GM12891 (cell line): Measurements from ENCODE around the gene POLG2.

Source experiments
- POLR2A ChIP-seq: IDR thresholded peaks from 2 replicates; pipeline ENCODE4 v1.6.1; 2011; ENCODE audit warnings: low read depth, low read length, control low read depth
- POLR2AphosphoS5 ChIP-seq: IDR thresholded peaks from 2 replicates; pipeline ENCODE4 v1.6.1; 2011; ENCODE audit warnings: low read depth, low read length, control low read depth
- TAF1 ChIP-seq: IDR thresholded peaks from 2 replicates; pipeline ENCODE4 v1.6.1; 2011; ENCODE audit warnings: low read depth, low read length, control low read depth

- TF ChIP-seq POLR2A (no peak), POLR2AphosphoS5 (no peak), TAF1 (no peak)
These were observed 35.9 kb downstream of the POLG2 start for GRCh38 chr17:64460955-64461354.
